HG03460 (cell line): Measurements from ENCODE around the gene BOLA1.
"Not testable (repeated sequence)": the region's sequence is repeated elsewhere in the genome, so short reads cannot be mapped to it uniquely, and the experiment has no call there.

Experiments used
- ATAC-seq: cut with Tn5 transposase; IDR thresholded peaks from one replicate; pipeline ENCODE4 v1.9.1; 2021; ENCODE audit not compliant: unreplicated experiment

The BOLA1 gene

DNA sequence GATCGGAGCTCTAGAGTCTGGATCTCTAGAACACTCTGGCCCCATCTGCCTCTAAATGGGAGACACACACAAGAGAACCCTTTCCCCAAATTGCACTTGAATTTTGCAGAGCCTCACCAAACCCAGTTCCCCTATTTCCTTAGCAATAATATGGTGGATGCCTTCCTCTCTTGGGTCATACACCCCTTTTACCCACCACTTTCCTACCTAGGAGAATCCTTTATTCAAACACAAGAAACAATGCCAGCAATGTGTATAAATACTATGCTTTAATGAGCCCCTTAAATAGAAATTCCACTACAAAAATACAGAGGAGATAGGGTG lies 29.0 kb downstream of the BOLA1 start:
- ATAC-seq = no peak

DNA sequence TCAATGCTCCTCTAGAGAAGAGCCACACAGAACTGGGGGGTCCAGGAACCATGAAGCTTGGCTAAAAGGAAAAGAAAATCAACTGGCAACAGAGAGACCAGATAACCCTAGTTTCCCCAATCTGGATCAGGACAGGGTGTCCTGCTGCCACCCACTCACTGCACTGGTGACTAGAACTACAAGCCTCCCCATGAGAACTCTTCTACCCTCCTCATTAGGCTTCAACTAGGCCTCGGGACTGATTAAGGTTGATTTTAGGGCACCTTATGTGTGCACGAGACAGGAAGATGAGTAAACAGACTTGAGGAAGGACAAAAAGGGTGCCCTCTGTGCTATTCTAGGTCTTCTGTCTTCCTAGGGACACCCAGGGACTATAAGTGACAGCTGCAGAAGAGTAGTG lies 30.5 kb downstream of the BOLA1 start:
- no peak for ATAC-seq

DNA sequence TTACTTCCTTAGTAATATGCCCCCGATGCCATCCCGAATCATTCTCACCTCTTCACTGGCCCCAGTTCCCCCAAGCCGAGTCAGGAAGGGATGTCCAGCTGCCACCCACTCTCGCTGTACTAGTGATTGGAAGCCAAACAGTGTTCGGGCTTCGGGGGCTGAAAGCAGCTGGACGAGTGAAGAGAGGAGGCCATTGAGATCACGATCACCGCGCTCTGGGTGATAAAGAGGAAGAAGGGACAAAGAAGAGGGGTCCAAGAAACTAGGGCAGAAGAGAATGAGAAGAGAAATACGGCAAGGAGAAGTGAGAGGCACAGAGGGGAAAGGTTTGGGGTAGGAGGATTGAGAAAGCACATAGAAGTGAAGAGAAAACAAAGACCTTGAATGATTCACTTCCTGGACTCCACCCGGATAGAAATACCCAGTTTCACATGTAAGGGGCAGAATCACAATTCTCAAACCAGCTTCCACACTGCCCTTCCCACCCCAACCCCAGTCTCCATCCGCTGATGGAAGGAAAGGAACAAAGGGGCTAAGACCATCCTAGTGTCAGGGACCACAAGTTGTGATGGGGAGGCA lies 31.9 kb downstream of the BOLA1 start:
- no peak for ATAC-seq

DNA sequence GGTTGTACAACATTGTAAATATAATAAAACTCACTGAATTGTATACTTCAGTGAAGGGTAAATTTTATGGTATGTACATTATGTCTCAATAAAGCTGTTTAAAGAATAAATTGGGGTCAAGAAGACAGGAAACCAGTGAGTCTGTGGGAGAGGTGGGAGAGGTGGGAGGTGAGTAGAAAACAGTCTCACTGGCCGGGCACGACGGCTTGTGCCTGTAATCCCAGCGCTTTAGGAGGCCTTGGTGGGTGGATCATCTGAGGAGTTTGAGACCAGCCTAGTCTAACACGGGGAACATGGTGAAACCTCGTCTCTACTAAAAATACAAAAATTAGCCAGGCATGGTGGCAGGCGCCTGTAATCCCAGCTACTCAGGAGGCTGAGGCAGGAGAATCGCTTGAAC lies 33.1 kb downstream of the BOLA1 start:
- no peak for ATAC-seq

- ATAC-seq = no peak
Measured at GRCh38 chr1:149933208-149933607, 33.8 kb downstream of the BOLA1 start.

- ATAC-seq = no peak
Measured at GRCh38 chr1:149934356-149934755, 35.0 kb downstream of the BOLA1 start.

DNA sequence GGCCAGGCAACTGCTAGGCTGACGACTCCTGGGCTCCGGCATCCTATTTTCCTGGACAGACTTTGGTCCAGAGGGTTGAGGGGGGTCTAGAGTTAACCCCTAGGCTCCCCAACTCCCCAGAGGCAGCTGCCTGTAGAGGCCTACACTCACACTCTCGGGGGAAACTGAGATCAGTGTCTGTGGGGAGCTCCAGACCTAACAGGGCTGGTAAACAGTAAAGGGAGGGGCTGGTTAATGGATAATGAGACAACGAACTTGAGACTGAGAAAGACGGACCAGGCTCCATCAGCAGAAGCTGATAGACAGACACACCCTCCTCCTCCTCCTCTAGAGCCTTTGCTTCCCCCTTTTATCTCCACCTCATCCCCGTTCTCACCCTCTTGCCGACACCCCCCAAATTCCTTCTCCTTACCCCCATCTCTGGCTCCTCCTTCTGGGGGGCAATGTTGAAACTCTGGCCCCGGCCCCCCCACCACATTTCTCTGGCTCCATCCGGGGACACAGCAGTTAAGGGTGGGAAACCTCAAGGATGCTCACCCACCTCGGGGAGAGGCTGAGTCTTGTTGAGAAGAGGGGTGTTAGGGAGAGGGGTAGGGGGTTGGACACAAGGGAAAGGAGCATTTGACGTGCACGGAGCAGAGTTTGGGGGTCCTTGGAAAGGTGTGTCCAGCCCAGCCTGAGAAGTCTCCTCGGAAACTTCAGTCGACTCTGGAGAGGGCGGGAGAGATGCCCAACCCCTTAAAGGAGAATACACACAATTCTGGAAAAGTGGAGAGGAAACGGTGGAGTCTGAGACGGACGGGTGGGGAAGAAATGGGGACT lies 37.0 kb downstream of the BOLA1 start, which contains the start of gene MTMR11:
MTMR11 (minus strand) TSS at position 710 of the 822 bp plus-strand sequence; CDS start at position 478, 232 bp downstream.
- ATAC-seq = no peak

GRCh38 chr1:149936992-149937705 lies 37.8 kb downstream of the BOLA1 start:
- no peak for ATAC-seq

GRCh38 chr1:149937759-149938158 lies 38.4 kb downstream of the BOLA1 start:
- ATAC-seq = no peak

DNA sequence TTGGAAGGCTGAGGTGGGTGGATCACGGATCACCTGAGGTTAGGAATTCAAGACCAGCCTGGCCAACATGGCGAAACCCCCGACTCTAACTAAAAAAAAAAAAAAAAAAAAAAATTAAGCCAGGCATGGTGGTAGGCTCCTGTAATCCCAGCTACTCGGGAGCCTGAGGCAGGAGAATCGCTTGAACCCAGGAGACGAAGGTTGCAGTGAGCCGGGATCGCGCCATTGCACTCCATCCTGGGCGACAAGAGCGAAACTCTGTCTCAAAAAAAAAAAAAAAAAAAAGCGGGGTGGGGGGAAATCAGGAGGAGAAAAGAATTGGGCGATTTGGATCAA lies 39.3 kb downstream of the BOLA1 start:
- ATAC-seq = not testable (repeated sequence)

DNA sequence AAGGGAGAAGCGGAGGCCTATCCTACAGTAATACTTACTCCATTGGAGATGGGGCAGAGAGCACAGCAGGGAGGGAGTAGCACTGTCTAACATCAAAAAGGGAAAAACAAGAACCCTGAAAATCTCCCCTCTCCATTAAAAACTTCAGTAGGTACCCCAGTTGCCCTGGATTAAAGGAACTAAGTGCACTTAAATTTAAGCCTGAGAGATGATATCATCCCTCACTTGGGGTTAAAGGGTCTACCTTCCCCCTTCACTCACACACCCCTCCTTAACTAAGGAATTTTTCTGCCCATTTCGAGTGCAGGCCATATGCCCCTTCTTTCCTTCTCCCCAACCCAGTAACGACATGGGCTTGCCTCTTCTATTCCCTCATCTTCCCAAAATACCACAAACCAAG lies 41.1 kb downstream of the BOLA1 start:
- no peak for ATAC-seq

GRCh38 chr1:149942207-149942606 lies 42.8 kb downstream of the BOLA1 start:
- no peak for ATAC-seq

DNA sequence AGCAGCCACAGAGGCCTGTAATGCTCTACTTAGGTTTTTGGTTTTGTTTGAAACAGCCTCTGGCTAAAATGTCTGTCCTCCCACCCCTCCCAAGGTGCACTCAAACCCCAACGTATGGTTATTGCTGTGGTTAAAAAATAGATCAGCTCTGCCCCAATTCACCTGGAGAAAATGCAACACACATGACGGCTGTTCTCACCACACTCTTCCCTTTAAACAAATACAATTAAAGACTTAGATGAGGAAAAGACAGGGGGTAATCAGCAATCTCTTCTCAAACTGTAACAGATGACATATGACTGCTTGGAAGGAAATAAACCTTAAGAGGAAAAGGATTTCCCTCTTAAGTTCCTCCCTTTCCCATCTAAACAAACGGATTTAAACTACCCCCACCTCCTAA lies 43.5 kb downstream of the BOLA1 start:
- no peak for ATAC-seq

DNA sequence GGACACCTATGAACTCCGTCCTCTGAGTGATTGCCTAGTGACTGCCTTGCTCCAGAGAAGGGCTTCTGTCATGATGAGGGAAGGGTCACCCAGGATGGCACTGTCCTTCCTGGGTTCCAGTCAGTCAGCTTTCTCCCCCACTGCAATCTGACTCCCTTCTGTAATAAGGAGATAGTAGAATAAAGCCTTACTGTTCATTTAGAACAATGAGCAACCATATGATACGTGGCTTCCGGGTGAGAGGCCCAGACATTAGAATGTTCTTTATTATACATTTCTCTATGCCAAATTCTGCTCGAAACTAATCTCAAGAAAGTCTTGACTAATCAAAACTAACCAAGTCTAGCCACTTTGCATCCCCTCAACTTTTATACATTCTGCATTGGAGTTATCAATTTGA lies 45.8 kb downstream of the BOLA1 start:
- ATAC-seq = no peak

GRCh38 chr1:149949911-149950310 lies 50.5 kb downstream of the BOLA1 start:
- no peak for ATAC-seq
